ENCODE data around the gene GRAMD4.

- TF ChIP-seq CTCF (conservative IDR thresholded peaks at IDR 0.05 in 1 of 2, IDR thresholded peaks at IDR 0.05 in 1 of 2; ENCODE audit: extremely low read depth in 1 of 2, insufficient read depth in 1 of 2, low read depth in 1 of 2, low read length in 2 of 2) (no peak), EZH2 (IDR thresholded peaks at IDR 0.05; ENCODE audit: borderline replicate concordance, low read length) (no peak)
Observed at GRCh38 chr22:46686221-46687047, 66.2 kb downstream of the GRAMD4 start.

Measured in mammary epithelial cell (primary cell).